22Rv1 (cell line): ENCODE data around the gene ADCY9.

ENCODE experiments used
- H3K27ac ChIP-seq: fragments of 450-650 bp; 2 replicates; pipeline ENCODE4 v1.5.1; 2017
- CTCF ChIP-seq: fragments of 450-650 bp; IDR thresholded peaks from 2 replicates; pipeline ENCODE4 v1.5.1; 2017; ENCODE audit warnings: mild to moderate bottlenecking
- ZFX ChIP-seq: fragments of 450-650 bp; IDR thresholded peaks from 2 replicates; pipeline ENCODE4 v1.6.1; 2017; ENCODE audit warnings: antibody characterized with exemption, borderline replicate concordance

ADCY9 gene

DNA sequence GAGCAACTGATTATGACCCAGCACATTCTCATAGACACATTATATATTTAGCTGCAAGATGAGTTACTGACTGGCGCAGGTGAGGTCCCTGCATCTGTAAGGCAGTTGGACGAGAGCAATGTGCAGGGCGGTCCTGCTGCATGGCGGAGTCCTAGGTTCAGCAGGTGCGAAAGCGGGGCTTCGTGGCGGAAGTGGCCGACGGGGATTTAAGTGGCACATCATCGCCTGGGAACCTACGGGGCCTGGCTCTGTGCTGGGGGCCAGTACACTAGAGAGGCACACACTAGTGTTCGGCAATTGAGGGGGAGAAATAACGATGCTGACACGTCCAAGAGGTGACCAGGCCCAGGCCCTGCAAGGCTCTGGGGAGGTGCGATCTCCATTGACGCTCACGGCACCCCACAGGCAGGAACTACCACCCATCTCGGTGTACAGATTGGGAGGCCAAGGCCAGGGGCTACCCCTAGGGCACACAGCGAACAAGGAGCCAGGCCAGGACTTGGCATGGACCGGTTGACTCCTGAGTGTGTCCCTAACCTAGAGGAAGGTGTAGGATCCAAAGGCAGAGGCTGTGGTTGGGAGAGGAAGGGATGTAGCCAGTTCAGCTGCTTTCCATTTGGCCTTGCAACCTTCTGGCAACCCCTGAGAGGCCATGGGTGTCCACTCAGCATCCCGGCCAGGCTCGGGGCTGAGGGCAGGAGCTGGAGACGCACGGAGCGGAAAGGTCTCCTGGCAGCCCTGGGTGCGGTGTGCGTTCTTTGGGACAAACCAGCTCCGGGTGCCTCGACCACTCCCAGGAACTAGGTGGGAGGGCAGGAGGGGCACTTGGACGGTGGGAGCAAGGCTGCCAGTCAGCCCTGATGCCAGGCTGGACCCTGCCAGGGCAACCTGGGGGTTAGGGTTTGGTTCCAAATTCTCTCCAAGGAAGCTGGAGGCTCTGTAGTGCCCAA is 131.9 kb downstream of the ADCY9 start:
- TF ChIP-seq ZFX: no peak
- no peak for TF ChIP-seq CTCF
- H3K27ac ChIP-seq: no peak overlapping the region

DNA sequence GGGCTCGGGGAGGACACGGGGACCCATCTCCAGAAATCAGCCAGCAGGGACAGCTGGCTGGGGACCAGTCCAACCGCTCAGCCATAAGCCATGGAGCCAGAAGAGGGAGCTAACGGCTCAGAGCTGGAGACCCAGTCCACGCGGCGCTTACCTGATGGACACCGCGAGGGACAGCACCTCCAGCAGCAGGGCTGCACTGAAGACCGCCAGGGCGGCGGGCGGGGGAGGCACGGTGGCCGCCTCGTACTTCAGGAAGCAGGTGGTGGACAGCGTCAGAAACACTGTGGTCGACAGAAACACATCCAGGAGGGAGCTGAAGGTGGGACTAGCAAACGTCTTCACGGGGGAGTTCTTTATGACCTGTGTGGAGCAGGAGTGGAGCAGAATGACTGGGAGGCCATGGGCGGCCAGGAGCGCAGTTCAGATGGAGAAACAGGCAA is 133.1 kb downstream of the ADCY9 start:
- TF ChIP-seq CTCF (peak; percentile 86), ZFX (no peak)
- no peak overlapping the region for H3K27ac ChIP-seq

DNA sequence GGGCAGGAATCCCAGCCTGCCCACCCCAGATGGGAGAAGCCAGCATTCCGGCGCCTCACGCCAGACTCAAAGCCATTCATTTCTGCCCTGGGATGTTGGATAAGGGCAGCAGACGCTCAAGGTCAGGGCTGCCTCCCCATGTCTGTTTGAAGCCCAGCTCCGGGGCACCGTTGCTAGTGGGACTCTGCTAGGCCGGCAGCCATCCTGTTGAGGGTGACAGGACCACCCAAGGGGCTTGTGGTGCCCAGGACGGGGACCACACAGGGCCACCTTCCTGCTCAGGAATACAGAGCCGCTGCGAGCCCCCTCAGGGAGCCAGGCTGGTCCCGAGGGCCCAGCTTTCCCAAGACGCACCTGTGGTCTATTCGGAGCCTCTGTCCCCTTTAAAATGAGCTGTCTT is 134.0 kb downstream of the ADCY9 start:
- no peak for TF ChIP-seq ZFX
- no peak for TF ChIP-seq CTCF

DNA sequence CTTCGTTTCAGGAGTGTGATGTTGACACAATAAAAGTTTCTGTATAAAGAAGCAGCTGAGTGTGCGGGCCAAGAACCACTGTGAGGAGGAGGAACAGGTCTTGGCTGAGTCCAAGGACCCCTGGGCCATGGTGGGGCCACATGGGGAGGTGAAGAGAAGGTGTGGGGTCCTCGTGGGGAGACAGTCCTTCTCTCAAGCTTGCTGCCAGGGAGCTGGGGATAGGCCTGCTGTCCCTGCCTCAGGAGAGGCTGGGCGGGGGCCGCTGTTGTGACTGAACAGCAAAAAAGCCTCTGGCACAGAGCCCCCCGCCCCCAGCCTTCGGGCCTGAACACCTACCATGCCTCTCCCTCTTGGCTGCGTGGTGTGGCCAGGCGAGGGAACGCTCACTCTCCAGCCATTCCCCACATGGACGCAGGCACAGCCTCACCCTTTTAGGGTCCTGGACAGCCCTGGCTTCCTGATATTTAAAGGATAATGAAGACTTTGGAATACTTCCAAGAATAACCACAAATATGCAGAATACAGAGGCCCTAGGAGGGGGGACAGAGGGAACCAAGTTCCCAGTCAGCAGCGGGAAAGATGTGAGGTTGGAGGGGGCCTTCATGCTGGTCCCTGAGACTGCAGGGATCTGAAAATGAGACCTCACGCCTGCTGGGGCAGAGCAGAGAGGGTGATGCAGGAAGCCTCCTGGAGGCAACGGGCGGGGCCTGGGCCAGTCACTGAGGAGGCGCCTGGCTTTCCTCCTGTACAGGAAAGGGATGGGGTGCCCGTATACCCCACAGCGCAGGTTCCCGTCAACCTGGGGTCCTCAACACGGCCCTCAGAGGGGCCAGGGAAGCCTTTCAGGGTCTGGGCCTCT is 135.8 kb downstream of the ADCY9 start:
- TF ChIP-seq ZFX (no peak), CTCF (no peak)
- no peak overlapping the region for H3K27ac ChIP-seq

More for the DNA sequence above, 134.0 kb downstream of the ADCY9 start:
- H3K27ac ChIP-seq: no peak overlapping the region

DNA sequence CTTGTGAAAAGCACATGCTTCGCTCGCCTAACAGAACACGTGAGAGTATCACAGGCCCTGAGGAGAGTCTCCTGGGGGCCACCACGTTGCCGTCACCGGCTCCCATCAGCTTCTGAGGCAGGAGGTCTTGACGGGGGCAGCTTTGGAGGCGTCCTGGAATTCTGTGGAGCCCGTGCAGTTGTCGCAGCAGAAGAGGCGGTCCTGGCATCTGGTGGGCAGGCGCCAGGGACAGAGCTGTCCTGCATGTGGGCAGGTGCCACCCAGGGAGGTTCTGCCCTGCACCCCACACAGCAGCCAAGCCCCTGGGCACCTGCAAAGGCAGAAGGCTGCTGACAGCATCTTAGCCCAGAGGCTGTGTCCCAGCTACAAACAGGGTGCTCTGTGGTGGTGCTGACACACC is 136.7 kb downstream of the ADCY9 start:
- H3K27ac ChIP-seq: no peak overlapping the region
- no peak for TF ChIP-seq ZFX
- no peak for TF ChIP-seq CTCF

DNA sequence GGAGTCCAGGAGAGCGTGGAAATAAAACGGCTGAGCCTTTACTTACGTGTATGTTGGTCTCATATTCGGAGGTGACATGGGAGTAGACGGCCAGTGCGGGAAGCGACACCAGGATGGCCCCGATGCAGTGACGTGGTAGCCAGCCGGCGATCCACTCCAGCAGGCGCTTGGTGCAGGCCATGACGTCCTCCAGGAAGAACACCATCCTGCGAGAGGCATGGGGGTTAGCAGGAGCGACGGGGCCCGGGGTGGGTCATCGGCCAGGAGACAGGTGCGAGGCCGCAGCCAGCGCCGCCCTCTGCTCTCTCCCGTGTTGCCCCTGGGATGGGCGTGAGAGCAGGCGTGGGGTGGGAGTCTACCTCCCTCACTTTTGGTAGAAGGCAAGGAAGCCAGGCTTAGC is 137.2 kb downstream of the ADCY9 start:
- TF ChIP-seq ZFX (no peak), CTCF (no peak)
- H3K27ac ChIP-seq: no peak overlapping the region

GRCh38 chr16:3977376-3977775 is 138.9 kb downstream of the ADCY9 start:
- no peak for TF ChIP-seq CTCF
- TF ChIP-seq ZFX: no peak
- H3K27ac ChIP-seq: no peak overlapping the region
